ENCODE results near the gene KIAA1671.
"Not testable (repeated sequence)": the region's sequence is repeated elsewhere in the genome, so short reads cannot be mapped to it uniquely, and the experiment has no call there.

KIAA1671 gene

GRCh38 chr22:24951942-24952836 is at the start of gene KIAA1671:
KIAA1671 (plus strand) TSS chr22:24952716; CDS start chr22:25028000, 75,284 bp downstream.
- DNase-seq (ENCODE audit: low read depth in 2 of 2) = peak; percentile 67 to 82
- peak; percentile 100 for TF ChIP-seq CTCF (IDR thresholded peaks at IDR 0.05; ENCODE audit: low read depth, low read length)

DNA sequence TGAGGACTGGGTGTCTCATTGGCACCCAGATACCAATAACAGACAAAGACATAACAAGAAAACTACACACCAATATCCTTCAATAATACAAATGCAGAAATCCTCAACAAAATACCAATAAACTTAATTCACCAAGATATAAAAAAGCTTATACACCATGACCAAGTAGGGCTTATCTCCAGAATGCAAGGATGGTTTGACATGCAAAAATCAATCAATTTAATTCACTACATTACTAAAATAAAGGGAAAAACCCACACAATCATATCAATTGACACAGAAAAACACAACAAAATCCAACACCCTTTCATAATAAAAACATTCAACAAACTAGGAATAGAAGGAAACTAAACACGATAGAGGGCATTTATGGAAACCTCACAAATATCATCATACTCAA is 46.6 kb upstream of the KIAA1671 start:
- no peak for DNase-seq (ENCODE audit: low read depth in 2 of 2)
- no peak for TF ChIP-seq CTCF (IDR thresholded peaks at IDR 0.05; ENCODE audit: low read depth, low read length)
- H3K4me3 ChIP-seq (replicated peaks in 1 of 2; ENCODE audit: low read depth in 2 of 2, low read length in 2 of 2) = no peak overlapping the region

More at GRCh38 chr22:24951942-24952836, at the start of gene KIAA1671:
- H3K4me3 ChIP-seq (replicated peaks in 1 of 2; ENCODE audit: low read depth in 2 of 2, low read length in 2 of 2) = peak within 1 kb of the TSS; percentile 72 to 78

DNA sequence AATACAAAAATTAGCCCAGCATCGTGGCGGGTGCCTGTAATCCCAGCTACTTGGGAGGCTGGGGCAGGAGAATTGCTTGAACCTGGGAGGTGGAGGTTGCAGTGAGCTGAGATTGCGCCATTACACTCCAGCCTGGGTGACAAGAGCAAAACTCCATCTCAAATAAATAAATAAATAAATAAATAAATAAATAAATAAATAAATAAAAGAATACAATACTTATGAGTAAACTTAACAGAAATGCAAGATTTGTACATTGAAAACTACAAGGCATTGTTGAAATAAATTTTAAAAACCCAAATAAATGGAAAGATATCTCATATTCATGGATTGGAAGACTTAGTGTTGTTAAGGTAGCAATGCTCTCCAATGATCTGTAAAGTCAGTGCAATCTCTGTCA is 45.4 kb upstream of the KIAA1671 start:
- not testable (repeated sequence) for DNase-seq (ENCODE audit: low read depth in 2 of 2); H3K4me3 ChIP-seq (replicated peaks in 1 of 2; ENCODE audit: low read depth in 2 of 2, low read length in 2 of 2)

DNA sequence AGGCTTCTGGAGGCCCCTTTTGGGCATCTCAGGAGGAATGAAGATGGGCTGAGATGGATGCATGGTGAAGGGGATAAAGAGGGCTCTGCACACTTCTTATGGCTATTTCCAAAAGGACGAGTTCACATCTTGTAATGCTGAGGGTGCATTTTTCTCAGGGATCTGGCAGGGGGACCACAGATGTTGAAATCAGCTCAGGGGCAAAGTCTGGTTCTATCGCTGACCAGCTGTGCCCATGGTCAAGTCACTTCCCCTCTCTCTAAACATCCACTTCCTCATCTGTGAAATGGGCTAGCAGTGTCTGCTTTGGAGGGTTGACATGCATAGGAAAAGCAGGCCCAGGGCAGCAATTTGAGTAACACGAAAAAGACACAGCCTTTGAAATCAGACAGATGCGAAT is 32.5 kb upstream of the KIAA1671 start:
- no peak for TF ChIP-seq CTCF (IDR thresholded peaks at IDR 0.05; ENCODE audit: low read depth, low read length)
- no peak overlapping the region for H3K4me3 ChIP-seq (replicated peaks in 1 of 2; ENCODE audit: low read depth in 2 of 2, low read length in 2 of 2)
- no peak for DNase-seq (ENCODE audit: low read depth in 2 of 2)

DNA sequence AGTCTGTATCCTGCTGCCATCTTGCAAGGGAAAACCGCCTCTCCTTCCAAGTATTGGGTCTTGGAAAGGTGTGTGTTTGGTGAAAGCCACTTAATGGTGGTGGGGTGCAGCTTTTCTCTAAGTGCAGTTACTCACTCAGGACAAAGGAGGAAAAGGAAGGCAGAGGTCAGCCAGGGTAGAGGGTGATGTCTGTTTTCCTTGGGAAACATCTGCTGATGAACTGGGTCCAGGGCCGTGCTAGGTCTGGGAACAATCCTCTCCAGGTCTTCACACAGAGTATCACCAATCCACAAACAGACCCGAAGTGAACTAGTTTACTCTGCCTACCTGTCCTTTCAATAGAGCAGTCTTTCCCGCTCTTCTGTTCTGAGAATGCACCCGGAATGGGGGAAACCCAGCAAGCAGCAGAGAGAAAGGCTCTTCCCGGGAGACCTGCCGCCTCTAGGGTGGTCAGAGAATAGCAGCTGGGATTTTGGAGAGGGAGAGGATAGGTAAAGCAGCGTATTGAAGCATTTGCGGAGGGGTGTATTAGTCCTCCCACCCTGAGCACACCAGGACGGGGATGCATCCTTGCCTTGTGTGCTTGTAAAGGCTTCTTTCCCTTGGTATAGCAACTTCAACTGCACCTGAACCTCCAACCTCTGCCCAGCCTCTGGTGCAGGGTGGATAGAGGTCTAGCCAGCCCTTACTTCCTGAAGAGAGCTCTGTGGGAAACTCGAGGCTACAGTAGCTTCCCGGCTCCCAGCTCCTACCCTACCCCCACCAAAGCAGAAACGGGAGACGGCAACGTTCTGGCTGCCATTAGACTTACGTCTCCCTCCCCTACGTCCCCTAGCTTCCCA is 26.7 kb upstream of the KIAA1671 start:
- H3K4me3 ChIP-seq (replicated peaks in 1 of 2; ENCODE audit: low read depth in 2 of 2, low read length in 2 of 2) = no peak overlapping the region
- DNase-seq (ENCODE audit: low read depth in 2 of 2) = no peak
- TF ChIP-seq CTCF (IDR thresholded peaks at IDR 0.05; ENCODE audit: low read depth, low read length) = no peak

- peak in 1 of 2 donors; percentile 26 for DNase-seq (ENCODE audit: low read depth in 2 of 2)
- no peak overlapping the region for H3K4me3 ChIP-seq (replicated peaks in 1 of 2; ENCODE audit: low read depth in 2 of 2, low read length in 2 of 2)
- no peak for TF ChIP-seq CTCF (IDR thresholded peaks at IDR 0.05; ENCODE audit: low read depth, low read length)
Observed at GRCh38 chr22:24926428-24926725, 26.1 kb upstream of the KIAA1671 start.
